K562 (cell line): ENCODE data around the gene CACNA1I. TPM values are rescaled to one million over a fixed set of nuclear protein-coding genes. Genes with fewer than 3 reads are reported as not detected.
A peak's percentile ranks its signal among the peaks of the same experiment; 100 is the strongest.

Experiments
- EWSR1 ChIP-seq: fragments of 450-650 bp; IDR thresholded peaks from 2 replicates; pipeline ENCODE4 v1.6.1; 2018; ENCODE audit warnings: borderline replicate concordance, mild to moderate bottlenecking, low read depth, moderate library complexity; ENCODE audit not compliant: partially characterized antibody
- LARP7 ChIP-seq: fragments of 450-650 bp; IDR thresholded peaks from 2 replicates; pipeline ENCODE4 v1.6.1; 2016
- MAZ ChIP-seq, 2 experiments: fragments of 450-650 bp in 1 of 2; sonication (generic) in 1 of 2; formaldehyde crosslinking; IDR thresholded peaks in 1 of 2; conservative IDR thresholded peaks in 1 of 2; 2 replicates each; pipeline versions ENCODE4 v1.4.0 to v1.5.0; 2020; ENCODE audit warnings: mild to moderate bottlenecking in 1 of 2, missing genetic modification reagents in 1 of 2
- NFATC3 ChIP-seq: fragments of 450-650 bp; IDR thresholded peaks from 2 replicates; pipeline ENCODE4 v1.6.1; 2017; ENCODE audit warnings: mild to moderate bottlenecking
- SMC3 ChIP-seq: conservative IDR thresholded peaks from 2 replicates; pipeline ENCODE4 v1.6.1; 2011; ENCODE audit warnings: low read depth, low read length, improper control_type of control experiment; ENCODE audit not compliant: insufficient read depth
- XRCC4 ChIP-seq: IDR thresholded peaks from one replicate; pipeline ENCODE4 v1.6.1; 2011; ENCODE audit not compliant: insufficient read depth, insufficient read length; ENCODE audit errors: extremely low read depth
- ZBTB7A ChIP-seq: IDR thresholded peaks from 2 replicates; pipeline ENCODE4 v1.6.1; 2011; ENCODE audit warnings: low read depth, mild to moderate bottlenecking, low read length, moderate library complexity, borderline replicate concordance; ENCODE audit not compliant: control insufficient read depth
- ZEB2 ChIP-seq: fragments of 450-650 bp; IDR thresholded peaks from 2 replicates; pipeline ENCODE4 v1.6.1; 2016
- ZNF133 ChIP-seq: fragments of 250-450 bp; sonication (Bioruptor Pico); IDR thresholded peaks from 2 replicates; pipeline ENCODE4 v1.4.0; 2020; ENCODE audit warnings: mild to moderate bottlenecking
- ZNF57 ChIP-seq: fragments of 450-650 bp; formaldehyde crosslinking; IDR thresholded peaks from 2 replicates; pipeline ENCODE4 v1.4.0; 2020; ENCODE audit warnings: mild to moderate bottlenecking, moderate library complexity
- ZNF778 ChIP-seq: fragments of 450-650 bp; formaldehyde crosslinking; IDR thresholded peaks from 2 replicates; pipeline ENCODE4 v1.4.0; 2020; ENCODE audit warnings: mild to moderate bottlenecking, moderate library complexity
- polyA plus RNA-seq, 8 experiments: library from polyadenylated mRNA; depleted of rRNA in 4 of 8; stranded (reverse) in 5 of 8; unstranded in 3 of 8; fragments of >200 nt; fragmentation: Nextera tagmentation in 2 of 8; fragmentation: Illumina TruSeq in 1 of 8; extraction: Ambion mirVana in 2 of 8; extraction: Trizol in 1 of 8; gene quantifications; 2 replicates each; pipeline versions ENCODE4 v1.2.1 to v1.2.3, GENCODE V29; 2011 to 2014; ENCODE audit warnings: inconsistent platforms in 1 of 8, missing spikeins in 1 of 8
- total RNA-seq, 7 experiments: library from RNA; depleted of rRNA in 6 of 7; stranded (reverse); fragments of >200 nt in 6 of 7; fragmentation: Illumina TruSeq in 2 of 7; extraction: Trizol in 2 of 7; gene quantifications; 2 replicates each; pipeline versions ENCODE4 v1.2.1 to v1.2.3, GENCODE V29; 2011 to 2021; ENCODE audit warnings: low replicate concordance in 1 of 7
- TF ChIP-seq, protein P1 (sequence below): IDR thresholded peaks from 2 replicates; pipeline ENCODE4 v1.6.1; 2011; ENCODE audit warnings: borderline replicate concordance, low read depth, mild to moderate bottlenecking, moderate library complexity, low read length; ENCODE audit not compliant: insufficient read depth, poor library complexity, severe bottlenecking
- TF ChIP-seq, protein P2 (sequence below): fragments of 450-650 bp; IDR thresholded peaks from 2 replicates; pipeline ENCODE4 v1.6.1; 2016; ENCODE audit warnings: low read depth
- TF ChIP-seq, protein P3 (sequence below): sonication (generic); formaldehyde crosslinking; IDR thresholded peaks from 2 replicates; pipeline ENCODE4 v1.8.1; 2022; ENCODE audit warnings: missing genetic modification reagents

CACNA1I gene
- total and polyA plus RNA-seq, 9 of the 15 experiments (the other 6 are each of a cell fraction or from before 2014, with no cell fraction given): 0.01 to 0.79 (median 0.32) TPM; not detected in 1

- TF ChIP-seq ZNF133 (CRISPR knock-in tag): no peak
- TF ChIP-seq ZNF778 (CRISPR knock-in tag): no peak
- no peak for TF ChIP-seq NFATC3
- peak; percentile 55; the same call in 1 of the 2 replicates for TF ChIP-seq ZBTB7A
- no peak for TF ChIP-seq EWSR1
- no peak for TF ChIP-seq XRCC4
- no peak for TF ChIP-seq ZNF57 (CRISPR knock-in tag)
- TF ChIP-seq LARP7: no peak
- TF ChIP-seq SMC3: peak; percentile 49
- TF ChIP-seq, protein P1, sequence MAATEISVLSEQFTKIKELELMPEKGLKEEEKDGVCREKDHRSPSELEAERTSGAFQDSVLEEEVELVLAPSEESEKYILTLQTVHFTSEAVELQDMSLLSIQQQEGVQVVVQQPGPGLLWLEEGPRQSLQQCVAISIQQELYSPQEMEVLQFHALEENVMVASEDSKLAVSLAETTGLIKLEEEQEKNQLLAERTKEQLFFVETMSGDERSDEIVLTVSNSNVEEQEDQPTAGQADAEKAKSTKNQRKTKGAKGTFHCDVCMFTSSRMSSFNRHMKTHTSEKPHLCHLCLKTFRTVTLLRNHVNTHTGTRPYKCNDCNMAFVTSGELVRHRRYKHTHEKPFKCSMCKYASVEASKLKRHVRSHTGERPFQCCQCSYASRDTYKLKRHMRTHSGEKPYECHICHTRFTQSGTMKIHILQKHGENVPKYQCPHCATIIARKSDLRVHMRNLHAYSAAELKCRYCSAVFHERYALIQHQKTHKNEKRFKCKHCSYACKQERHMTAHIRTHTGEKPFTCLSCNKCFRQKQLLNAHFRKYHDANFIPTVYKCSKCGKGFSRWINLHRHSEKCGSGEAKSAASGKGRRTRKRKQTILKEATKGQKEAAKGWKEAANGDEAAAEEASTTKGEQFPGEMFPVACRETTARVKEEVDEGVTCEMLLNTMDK: peak; percentile 89
- TF ChIP-seq MAZ (CRISPR knock-in tag; conservative IDR thresholded peaks at IDR 0.05 in 1 of 2, IDR thresholded peaks at IDR 0.05 in 1 of 2): 0 out of 4 replicates have a peak, but pooled peaks of 1 of the 2 experiments have one; percentile 19
- TF ChIP-seq, protein P2, sequence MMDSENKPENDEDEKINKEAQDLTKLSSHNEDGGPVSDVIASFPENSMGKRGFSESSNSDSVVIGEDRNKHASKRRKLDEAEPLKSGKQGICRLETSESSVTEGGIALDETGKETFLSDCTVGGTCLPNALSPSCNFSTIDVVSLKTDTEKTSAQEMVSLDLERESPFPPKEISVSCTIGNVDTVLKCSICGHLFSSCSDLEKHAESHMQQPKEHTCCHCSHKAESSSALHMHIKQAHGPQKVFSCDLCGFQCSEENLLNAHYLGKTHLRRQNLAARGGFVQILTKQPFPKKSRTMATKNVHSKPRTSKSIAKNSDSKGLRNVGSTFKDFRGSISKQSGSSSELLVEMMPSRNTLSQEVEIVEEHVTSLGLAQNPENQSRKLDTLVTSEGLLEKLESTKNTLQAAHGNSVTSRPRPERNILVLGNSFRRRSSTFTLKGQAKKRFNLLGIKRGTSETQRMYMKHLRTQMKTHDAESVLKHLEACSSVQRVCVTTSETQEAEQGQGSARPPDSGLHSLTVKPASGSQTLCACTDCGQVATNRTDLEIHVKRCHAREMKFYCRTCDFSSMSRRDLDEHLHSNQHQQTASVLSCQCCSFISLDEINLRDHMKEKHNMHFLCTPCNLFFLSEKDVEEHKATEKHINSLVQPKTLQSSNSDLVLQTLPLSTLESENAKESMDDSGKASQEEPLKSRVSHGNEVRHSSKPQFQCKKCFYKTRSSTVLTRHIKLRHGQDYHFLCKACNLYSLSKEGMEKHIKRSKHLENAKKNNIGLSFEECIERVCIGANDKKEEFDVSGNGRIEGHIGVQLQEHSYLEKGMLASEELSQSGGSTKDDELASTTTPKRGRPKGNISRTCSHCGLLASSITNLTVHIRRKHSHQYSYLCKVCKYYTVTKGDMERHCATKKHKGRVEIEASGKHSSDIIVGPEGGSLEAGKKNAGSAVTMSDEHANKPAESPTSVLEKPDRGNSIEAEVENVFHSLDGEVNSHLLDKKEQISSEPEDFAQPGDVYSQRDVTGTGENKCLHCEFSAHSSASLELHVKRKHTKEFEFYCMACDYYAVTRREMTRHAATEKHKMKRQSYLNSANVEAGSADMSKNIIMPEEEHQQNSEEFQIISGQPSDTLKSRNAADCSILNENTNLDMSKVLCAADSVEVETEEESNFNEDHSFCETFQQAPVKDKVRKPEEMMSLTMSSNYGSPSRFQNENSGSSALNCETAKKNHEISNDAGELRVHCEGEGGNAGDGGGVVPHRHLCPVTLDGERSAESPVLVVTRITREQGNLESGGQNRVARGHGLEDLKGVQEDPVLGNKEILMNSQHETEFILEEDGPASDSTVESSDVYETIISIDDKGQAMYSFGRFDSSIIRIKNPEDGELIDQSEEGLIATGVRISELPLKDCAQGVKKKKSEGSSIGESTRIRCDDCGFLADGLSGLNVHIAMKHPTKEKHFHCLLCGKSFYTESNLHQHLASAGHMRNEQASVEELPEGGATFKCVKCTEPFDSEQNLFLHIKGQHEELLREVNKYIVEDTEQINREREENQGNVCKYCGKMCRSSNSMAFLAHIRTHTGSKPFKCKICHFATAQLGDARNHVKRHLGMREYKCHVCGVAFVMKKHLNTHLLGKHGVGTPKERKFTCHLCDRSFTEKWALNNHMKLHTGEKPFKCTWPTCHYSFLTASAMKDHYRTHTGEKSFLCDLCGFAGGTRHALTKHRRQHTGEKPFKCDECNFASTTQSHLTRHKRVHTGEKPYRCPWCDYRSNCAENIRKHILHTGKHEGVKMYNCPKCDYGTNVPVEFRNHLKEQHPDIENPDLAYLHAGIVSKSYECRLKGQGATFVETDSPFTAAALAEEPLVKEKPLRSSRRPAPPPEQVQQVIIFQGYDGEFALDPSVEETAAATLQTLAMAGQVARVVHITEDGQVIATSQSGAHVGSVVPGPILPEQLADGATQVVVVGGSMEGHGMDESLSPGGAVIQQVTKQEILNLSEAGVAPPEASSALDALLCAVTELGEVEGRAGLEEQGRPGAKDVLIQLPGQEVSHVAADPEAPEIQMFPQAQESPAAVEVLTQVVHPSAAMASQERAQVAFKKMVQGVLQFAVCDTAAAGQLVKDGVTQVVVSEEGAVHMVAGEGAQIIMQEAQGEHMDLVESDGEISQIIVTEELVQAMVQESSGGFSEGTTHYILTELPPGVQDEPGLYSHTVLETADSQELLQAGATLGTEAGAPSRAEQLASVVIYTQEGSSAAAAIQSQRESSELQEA: no peak
- no peak for TF ChIP-seq ZEB2
- TF ChIP-seq, protein P3, sequence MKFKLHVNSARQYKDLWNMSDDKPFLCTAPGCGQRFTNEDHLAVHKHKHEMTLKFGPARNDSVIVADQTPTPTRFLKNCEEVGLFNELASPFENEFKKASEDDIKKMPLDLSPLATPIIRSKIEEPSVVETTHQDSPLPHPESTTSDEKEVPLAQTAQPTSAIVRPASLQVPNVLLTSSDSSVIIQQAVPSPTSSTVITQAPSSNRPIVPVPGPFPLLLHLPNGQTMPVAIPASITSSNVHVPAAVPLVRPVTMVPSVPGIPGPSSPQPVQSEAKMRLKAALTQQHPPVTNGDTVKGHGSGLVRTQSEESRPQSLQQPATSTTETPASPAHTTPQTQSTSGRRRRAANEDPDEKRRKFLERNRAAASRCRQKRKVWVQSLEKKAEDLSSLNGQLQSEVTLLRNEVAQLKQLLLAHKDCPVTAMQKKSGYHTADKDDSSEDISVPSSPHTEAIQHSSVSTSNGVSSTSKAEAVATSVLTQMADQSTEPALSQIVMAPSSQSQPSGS (CRISPR knock-in tag): no peak
Observed at GRCh38 chr22:39559456-39560105, 11.0 kb upstream of the CACNA1I start (continued).
